Keratinocyte (primary cell): Measurements from ENCODE around the gene HOXA10. TPM values are rescaled to one million over a fixed set of nuclear protein-coding genes. Genes with fewer than 3 reads are reported as not detected.

Source experiments
- DNase-seq: peaks from one replicate; pipeline ENCODE4 v3.0.0-alpha.2; 2011; ENCODE audit warnings: low read depth, missing footprints, low spot score
- FAIRE-seq: peaks from 2 replicates; lab custom pipeline; 2011; peaks lifted over from hg19 to GRCh38; lab: Jason Lieb, UNC
- H2AFZ ChIP-seq: 2 replicates; pipeline ENCODE4 v1.6.0; 2012; ENCODE audit warnings: low read length, control low read depth, inconsistent platforms; ENCODE audit not compliant: control insufficient read depth
- H3K27ac ChIP-seq: 2 replicates; pipeline ENCODE4 v1.5.1; 2011; ENCODE audit warnings: low read length; ENCODE audit not compliant: control insufficient read depth, insufficient read depth
- H3K27me3 ChIP-seq: 3 replicates; pipeline ENCODE4 v1.6.0; 2011; ENCODE audit warnings: low read length; ENCODE audit not compliant: control insufficient read depth, insufficient read depth; ENCODE audit errors: extremely low read depth
- H3K36me3 ChIP-seq, 2 experiments: 2 replicates in 1 of 2; 3 replicates in 1 of 2; pipeline ENCODE4 v1.5.1; 2011; ENCODE audit warnings: low read length in 2 of 2, mild to moderate bottlenecking in 1 of 2; ENCODE audit not compliant: control insufficient read depth in 2 of 2, insufficient read depth in 2 of 2; ENCODE audit errors: extremely low read depth in 1 of 2
- H3K4me1 ChIP-seq: 3 replicates; pipeline ENCODE4 v1.5.1; 2011; ENCODE audit warnings: low read length; ENCODE audit not compliant: control insufficient read depth, insufficient read depth; ENCODE audit errors: extremely low read depth
- H3K4me2 ChIP-seq: 3 replicates; pipeline ENCODE4 v1.6.0; 2011; ENCODE audit warnings: low read depth, low read length; ENCODE audit not compliant: control insufficient read depth, insufficient read depth; ENCODE audit errors: extremely low read depth
- H3K4me3 ChIP-seq, 3 experiments: fragments of 200-600 bp in 1 of 3; sonication (generic) in 1 of 3; 2 replicates in 2 of 3; 3 replicates in 1 of 3; pipeline ENCODE4 v1.5.1; 2011 to 2016; ENCODE audit warnings: low read length in 3 of 3, mild to moderate bottlenecking in 3 of 3, control low read depth in 2 of 3, inconsistent platforms in 1 of 3, low read depth in 1 of 3, mixed read lengths in 1 of 3, mixed run types in 1 of 3, moderate library complexity in 1 of 3; ENCODE audit not compliant: control insufficient read depth in 2 of 3, insufficient read depth in 2 of 3; ENCODE audit errors: extremely low read depth in 1 of 3
- H3K79me2 ChIP-seq: 2 replicates; pipeline ENCODE4 v1.6.0; 2012; ENCODE audit warnings: low read length; ENCODE audit not compliant: control insufficient read depth, insufficient read depth
- H3K9ac ChIP-seq: 3 replicates; pipeline ENCODE4 v1.6.0; 2011; ENCODE audit warnings: low read length; ENCODE audit not compliant: control insufficient read depth, insufficient read depth; ENCODE audit errors: extremely low read depth
- H3K9me1 ChIP-seq: 3 replicates; pipeline ENCODE4 v1.6.0; 2011; ENCODE audit warnings: low read length; ENCODE audit not compliant: control insufficient read depth, insufficient read depth; ENCODE audit errors: extremely low read depth
- H3K9me3 ChIP-seq: 2 replicates; pipeline ENCODE4 v1.5.1; 2012; ENCODE audit warnings: low read depth, low read length; ENCODE audit not compliant: control insufficient read depth
- H4K20me1 ChIP-seq: 3 replicates; pipeline ENCODE4 v1.6.0; 2011; ENCODE audit warnings: low read length; ENCODE audit not compliant: control insufficient read depth, insufficient read depth; ENCODE audit errors: extremely low read depth
- CTCF ChIP-seq, 3 experiments: IDR thresholded peaks in 1 of 3; conservative IDR thresholded peaks in 1 of 3; optimal IDR thresholded peaks in 1 of 3; 2 replicates in 2 of 3; 3 replicates in 1 of 3; pipeline versions ENCODE3 to v1.5.1; 2011; ENCODE audit warnings: low read length in 3 of 3, mild to moderate bottlenecking in 3 of 3, moderate library complexity in 2 of 3, control low read depth in 1 of 3, inconsistent platforms in 1 of 3; ENCODE audit not compliant: insufficient read depth in 2 of 3; ENCODE audit errors: extremely low read depth in 1 of 3
- EZH2 ChIP-seq: IDR thresholded peaks from one replicate; pipeline ENCODE4 v1.6.1; 2012; ENCODE audit warnings: inconsistent platforms, mild to moderate bottlenecking, low read length, moderate library complexity
- dilution Hi-C: fragments of 300-500 bp; cut with MboI; formaldehyde crosslinking; loops from one replicate; pipeline ENCODE4 v1.7.0; 2020; ENCODE audit warnings: low sequenced_read_pairs; ENCODE audit not compliant: extremely low pct_ligation_motif_present
- polyA plus RNA-seq, 5 experiments: library from polyadenylated mRNA; depleted of rRNA in 3 of 5; stranded (reverse) in 3 of 5; stranded (forward) in 1 of 5; unstranded in 1 of 5; fragments of >200 nt; gene quantifications; 1 replicate in 1 of 5; 2 replicates in 3 of 5; 3 replicates in 1 of 5; pipeline versions ENCODE4 v1.2.1 to v1.2.3, GENCODE V29; 2011 to 2012; ENCODE audit warnings: missing spikeins in 2 of 5, low read depth in 1 of 5, low replicate concordance in 1 of 5

The HOXA10 gene
- polyA plus RNA-seq, 1 donor (not counting 4 experiments of a cell fraction or from before 2014, with no cell fraction given) = 2.4 TPM

- dilution Hi-C loops = loop anchor here (25.0 kb wide), 1 partner anchor 369 kb away; no protein-coding TSS in a partner anchor
- H3K9ac ChIP-seq = no peak overlapping the region
Measured at GRCh38 chr7:27217951-27218350, 43.8 kb upstream of the HOXA10 start.

GRCh38 chr7:27215356-27215755 lies 41.2 kb upstream of the HOXA10 start:
- Histone ChIP-seq H3K36me3 (no peaks in the 10 kb centered on the region), H3K4me1 (peaks cover 5% of the 10 kb centered on the region), H4K20me1 (peaks cover 5% of the 10 kb centered on the region), H3K27ac (no peak overlapping the region), H3K79me2 (no peaks in the 10 kb centered on the region), H3K27me3 (peaks cover 79% of the 10 kb centered on the region), H3K9me3 (no peaks in the 10 kb centered on the region), H3K9me1 (no peaks in the 10 kb centered on the region), H3K4me2 (no peak overlapping the region), H3K9ac (no peak overlapping the region), H3K4me3 (no peak overlapping the region), H2AFZ (no peak overlapping the region)
- dilution Hi-C loops = loop anchor here (25.0 kb wide), 1 partner anchor 372 kb away; no protein-coding TSS in a partner anchor
- no peak for DNase-seq
- TF ChIP-seq EZH2 (no peak), CTCF (optimal IDR thresholded peaks at IDR 0.05 in 1 of 3, IDR thresholded peaks at IDR 0.05 in 1 of 3, conservative IDR thresholded peaks at IDR 0.05 in 1 of 3; ENCODE audit: extremely low read depth in 1 of 3, insufficient read depth in 2 of 3, low read length in 3 of 3) (no peak)
- FAIRE-seq = no peak

More at GRCh38 chr7:27217951-27218350, 43.8 kb upstream of the HOXA10 start:
- Histone ChIP-seq H3K4me2 (no peak overlapping the region), H4K20me1 (no peaks in the 10 kb centered on the region), H3K27ac (no peak overlapping the region), H3K4me1 (no peaks in the 10 kb centered on the region), H3K9me1 (no peaks in the 10 kb centered on the region), H3K36me3 (no peaks in the 10 kb centered on the region), H3K9me3 (no peaks in the 10 kb centered on the region), H3K27me3 (peaks cover 76% of the 10 kb centered on the region), H3K4me3 (no peak overlapping the region), H2AFZ (no peak overlapping the region), H3K79me2 (no peaks in the 10 kb centered on the region)
- DNase-seq = no peak
- no peak for FAIRE-seq
- TF ChIP-seq EZH2 (no peak), CTCF (optimal IDR thresholded peaks at IDR 0.05 in 1 of 3, IDR thresholded peaks at IDR 0.05 in 1 of 3, conservative IDR thresholded peaks at IDR 0.05 in 1 of 3; ENCODE audit: extremely low read depth in 1 of 3, insufficient read depth in 2 of 3, low read length in 3 of 3) (no peak)
